Inferior parietal cortex (tissue), 1 donor: ENCODE results near the gene FNTB.

ENCODE experiments used
- DNase-seq: peaks from one replicate; pipeline ENCODE4 v3.0.0-alpha.2; 2016; ENCODE audit errors: extremely low spot score

Gene FNTB

GRCh38 chr14:64953310-64953654 is 33.4 kb upstream of the FNTB start:
- DNase-seq: no peak

DNA sequence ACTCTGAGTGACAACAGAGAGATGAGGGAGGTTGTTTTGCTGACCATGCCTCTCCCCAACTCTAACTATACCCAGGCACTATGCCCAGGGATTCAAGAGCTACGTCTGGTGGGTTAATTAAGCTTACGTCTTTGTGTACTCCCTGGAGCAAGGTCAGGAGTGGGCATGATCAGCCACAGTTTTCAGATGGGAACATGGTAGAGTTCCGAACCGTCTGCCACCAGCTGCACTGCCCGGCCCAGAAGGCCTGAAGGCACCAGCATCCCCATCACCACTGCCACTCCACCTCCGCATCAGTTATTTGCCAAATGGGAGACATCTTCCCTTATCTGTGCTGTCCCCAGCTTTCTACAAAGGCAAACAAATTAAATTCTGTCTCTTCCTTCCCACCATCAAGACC is 33.0 kb upstream of the FNTB start:
- DNase-seq: no peak

DNA sequence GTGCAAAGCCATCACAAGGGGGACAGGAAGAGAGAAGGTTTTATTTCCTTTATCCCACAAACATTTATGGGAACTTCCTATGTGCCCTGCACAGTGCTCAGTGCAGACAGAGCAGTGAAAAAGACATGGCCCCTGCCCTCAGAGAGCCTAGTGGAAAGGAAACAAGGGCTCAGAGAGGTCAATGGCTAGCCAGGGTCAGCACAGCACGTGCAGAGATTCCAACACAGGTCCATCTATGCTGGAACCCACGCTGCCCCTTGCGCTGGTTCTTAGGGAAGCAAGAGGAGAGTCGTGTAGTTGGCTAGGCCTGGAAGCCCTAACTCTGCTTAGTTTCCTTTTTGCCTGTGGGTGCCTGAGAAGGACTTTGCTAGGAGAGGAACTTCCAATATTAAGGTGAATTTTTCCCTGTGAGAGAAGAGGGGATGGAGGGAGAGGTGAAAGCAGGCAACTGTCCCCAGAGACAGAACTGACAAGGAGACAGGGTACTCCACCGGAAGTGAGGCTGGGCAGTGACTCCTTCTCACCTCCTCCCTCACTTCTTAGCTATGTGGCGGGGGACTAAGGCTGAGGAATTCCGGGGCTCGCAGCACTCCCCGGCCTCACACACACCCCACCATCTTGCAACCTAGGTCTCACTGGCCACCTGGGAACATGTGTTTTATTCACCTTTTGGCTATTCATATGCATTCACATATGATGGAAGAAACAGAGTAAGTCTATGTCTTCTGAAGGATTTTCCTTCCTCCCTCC is 32.0 kb upstream of the FNTB start:
- DNase-seq: no peak

GRCh38 chr14:64955297-64955696 is 31.4 kb upstream of the FNTB start:
- DNase-seq: no peak

- DNase-seq: no peak
Measured at GRCh38 chr14:64956697-64957406, 29.8 kb upstream of the FNTB start.

DNA sequence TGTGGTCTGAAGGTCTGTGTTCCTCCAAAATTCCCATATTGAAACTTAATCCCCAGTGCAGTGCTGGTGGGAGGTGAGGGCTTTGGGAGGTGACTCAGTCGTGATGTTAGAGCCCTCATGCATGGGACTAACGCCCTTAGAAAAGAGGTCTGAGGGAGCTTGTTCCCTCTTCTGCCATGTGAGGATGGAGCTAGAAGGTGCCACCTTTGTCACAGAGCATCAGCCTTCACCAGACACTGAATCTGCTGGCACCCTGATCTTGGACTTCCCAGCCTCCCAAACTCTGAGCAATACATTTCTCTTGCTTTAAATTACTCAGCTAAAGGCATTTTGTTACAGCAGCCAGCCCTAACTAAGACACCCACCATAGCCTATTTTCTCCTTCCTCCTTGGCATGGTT is 28.5 kb upstream of the FNTB start:
- no peak for DNase-seq

DNA sequence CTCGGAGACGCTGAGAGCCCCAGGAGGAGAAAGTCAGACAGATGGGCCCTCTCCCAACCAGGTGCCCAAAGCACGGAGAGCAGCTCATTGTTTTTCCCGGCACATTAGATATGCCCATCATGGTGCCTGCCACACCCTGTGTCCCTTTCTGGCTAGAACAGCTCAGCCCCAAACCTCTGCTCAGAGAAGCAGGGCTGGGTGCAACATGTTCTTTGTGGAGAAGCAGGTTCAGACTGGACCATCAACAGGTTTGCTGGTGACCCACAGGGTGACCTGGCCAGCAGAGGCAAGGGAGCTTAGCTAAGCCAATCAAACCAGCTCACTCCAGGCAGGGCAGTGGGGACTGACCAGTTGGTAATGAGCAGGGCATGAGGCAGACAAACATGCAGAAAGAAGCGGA is 28.0 kb upstream of the FNTB start:
- no peak for DNase-seq

- DNase-seq: no peak
Measured at GRCh38 chr14:64960762-64961276, 25.9 kb upstream of the FNTB start.

- no peak for DNase-seq
Measured at GRCh38 chr14:64963611-64964010, 23.1 kb upstream of the FNTB start.

DNA sequence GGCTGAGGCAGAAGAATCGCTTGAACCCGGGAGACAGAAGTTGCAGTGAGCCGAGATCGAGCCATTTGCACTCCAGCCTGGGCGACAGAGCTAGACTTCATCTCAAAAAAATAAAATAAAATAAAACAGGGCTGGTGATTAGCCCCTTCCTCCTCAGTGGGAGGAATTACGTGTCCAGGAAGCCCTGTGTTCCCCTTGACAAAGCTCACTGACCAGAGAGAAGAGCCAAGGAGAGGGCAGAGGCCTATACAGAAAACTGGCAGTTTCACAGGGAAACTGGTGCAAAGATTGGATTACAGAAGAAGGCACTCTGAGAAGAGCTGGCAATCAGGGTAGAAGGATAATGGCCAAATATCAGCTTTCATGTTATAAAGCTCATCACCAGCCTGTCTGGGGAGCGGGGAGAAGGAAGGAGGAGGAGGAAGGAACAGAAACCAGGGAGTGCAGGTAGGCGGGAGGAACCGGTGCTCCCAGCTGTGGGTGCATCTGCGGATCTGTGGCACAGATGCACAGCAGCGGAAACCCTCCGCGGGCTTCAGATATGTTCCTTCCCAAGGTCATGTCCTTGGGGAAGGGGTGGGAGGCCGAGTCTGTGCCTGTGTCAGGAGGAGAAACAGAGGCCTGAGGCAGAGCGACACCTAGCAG is 21.2 kb upstream of the FNTB start:
- DNase-seq: no peak

DNA sequence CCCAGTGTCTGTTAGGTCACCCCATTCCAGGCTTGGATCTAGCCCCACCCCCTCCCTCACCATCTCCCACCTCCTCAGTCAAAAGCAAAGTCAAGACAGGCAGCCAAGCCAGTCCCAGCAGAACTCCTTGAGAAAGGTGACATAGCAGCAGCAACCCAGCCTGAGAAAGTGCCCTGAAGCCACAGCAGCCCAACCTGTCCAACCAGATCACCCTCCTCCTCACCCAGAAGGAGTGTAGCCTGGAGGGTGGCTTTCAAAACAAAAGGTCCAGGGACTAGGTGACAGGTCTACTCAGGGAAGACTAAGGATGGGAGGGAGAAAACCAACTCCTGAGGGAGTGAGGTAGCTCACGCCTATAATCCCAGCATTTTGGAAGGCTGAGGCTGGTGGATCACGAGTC is 19.7 kb upstream of the FNTB start:
- no peak for DNase-seq

DNA sequence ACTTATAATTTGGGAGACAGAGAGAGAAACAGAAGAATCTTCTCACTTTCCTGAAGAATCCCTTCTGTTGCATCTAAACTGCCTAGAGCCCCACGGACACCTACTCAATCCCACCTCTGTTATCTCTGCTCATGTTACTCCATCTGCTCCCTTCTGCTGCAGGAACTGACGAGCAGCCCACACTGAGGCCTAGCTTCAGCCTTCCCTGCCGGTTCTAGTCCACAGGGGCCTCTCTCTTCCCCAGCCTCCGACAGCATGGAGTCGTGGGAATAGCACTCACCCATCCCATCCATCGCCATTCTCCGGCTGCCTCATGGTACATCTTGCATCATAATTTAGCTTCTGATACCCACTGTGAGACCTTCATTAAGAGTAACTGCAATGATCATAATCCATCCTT is 18.5 kb upstream of the FNTB start:
- no peak for DNase-seq

GRCh38 chr14:64968651-64969050 is 18.0 kb upstream of the FNTB start:
- no peak for DNase-seq

- no peak for DNase-seq
Measured at GRCh38 chr14:64970041-64970440, 16.7 kb upstream of the FNTB start.

GRCh38 chr14:64970776-64971477 is 15.8 kb upstream of the FNTB start:
- DNase-seq: no peak

- DNase-seq: no peak
Measured at GRCh38 chr14:64971491-64971942, 15.2 kb upstream of the FNTB start.

- DNase-seq: no peak
Measured at GRCh38 chr14:64971943-64972791, 14.5 kb upstream of the FNTB start, which contains the start of gene RAB15. Gene RAB15 (minus strand): TSS chr14:64972336. CDS start chr14:64972076, 260 bp downstream.

GRCh38 chr14:64973026-64973442 is 13.7 kb upstream of the FNTB start:
- no peak for DNase-seq

DNA sequence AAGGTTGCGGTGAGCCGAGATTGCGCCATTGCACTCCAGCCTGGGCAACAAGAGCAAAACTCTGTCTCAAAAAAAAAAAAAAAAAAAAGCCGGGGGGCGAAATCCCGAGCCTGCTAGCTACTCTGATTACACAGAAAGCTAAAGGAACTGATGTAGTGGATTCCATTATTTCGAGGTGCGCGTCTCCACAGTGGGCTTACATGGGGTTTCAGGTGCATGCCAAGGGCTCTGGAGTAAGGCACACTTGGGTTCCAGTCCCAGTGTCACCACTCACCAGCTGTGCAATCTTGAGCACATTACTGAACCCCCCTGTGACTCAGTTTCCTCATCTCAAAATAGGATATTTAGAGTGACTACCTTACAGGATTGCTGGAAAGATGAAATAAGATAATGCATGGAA is 12.9 kb upstream of the FNTB start:
- no peak for DNase-seq

DNA sequence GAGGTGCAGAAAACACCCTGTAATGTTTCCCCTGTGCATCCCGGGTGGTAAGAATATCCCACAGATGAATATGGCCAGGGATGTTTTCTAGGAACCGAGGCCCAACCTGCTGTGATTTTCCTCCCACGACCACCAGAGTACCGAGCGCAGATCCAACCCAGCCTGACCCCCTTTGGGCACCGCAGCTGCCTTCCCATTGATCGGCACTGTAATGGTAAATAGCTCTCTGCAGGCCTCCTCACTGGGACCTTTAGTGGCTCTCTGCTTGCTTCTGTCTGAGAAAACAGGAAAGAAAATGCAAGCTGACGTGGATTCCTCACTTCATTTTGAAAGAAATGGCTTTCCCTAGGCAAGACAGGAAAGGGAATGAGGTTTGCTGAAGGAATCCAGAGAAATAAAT is 12.1 kb upstream of the FNTB start:
- DNase-seq: no peak
